GM19468 (cell line): ENCODE results near the gene TMEM134.

Experiments used
- ATAC-seq: cut with Tn5 transposase; IDR thresholded peaks from one replicate; pipeline ENCODE4 v1.9.1; 2021; ENCODE audit warnings: mild to moderate bottlenecking, moderate library complexity, moderate number of reproducible peaks; ENCODE audit not compliant: unreplicated experiment; ENCODE audit errors: extremely low read depth

Gene TMEM134

GRCh38 chr11:67500831-67501715 lies 32.0 kb upstream of the TMEM134 start:
- ATAC-seq, result no peak

GRCh38 chr11:67500484-67500821 lies 31.4 kb upstream of the TMEM134 start:
- no peak for ATAC-seq

- no peak for ATAC-seq
Measured at GRCh38 chr11:67499808-67500483, 30.9 kb upstream of the TMEM134 start.

GRCh38 chr11:67498544-67498972 lies 29.5 kb upstream of the TMEM134 start:
- ATAC-seq, result no peak

GRCh38 chr11:67497656-67498291 lies 28.7 kb upstream of the TMEM134 start:
- ATAC-seq, result no peak

- no peak for ATAC-seq
Measured at GRCh38 chr11:67496113-67496512, 27.1 kb upstream of the TMEM134 start.

- no peak for ATAC-seq
Measured at GRCh38 chr11:67495234-67496005, 26.4 kb upstream of the TMEM134 start.

- ATAC-seq, result no peak
Measured at GRCh38 chr11:67494371-67495233, 25.6 kb upstream of the TMEM134 start.

GRCh38 chr11:67493548-67494370 lies 24.7 kb upstream of the TMEM134 start:
- ATAC-seq, result no peak

- no peak for ATAC-seq
Measured at GRCh38 chr11:67492801-67493547, 23.9 kb upstream of the TMEM134 start.

GRCh38 chr11:67492069-67492727 lies 23.1 kb upstream of the TMEM134 start:
- ATAC-seq, result no peak

- no peak for ATAC-seq
Measured at GRCh38 chr11:67491276-67492068, 22.4 kb upstream of the TMEM134 start.

- ATAC-seq, result no peak
Measured at GRCh38 chr11:67490727-67491065, 21.6 kb upstream of the TMEM134 start.

GRCh38 chr11:67489885-67490726 lies 21.1 kb upstream of the TMEM134 start:
- ATAC-seq, result no peak

GRCh38 chr11:67489203-67489884 lies 20.3 kb upstream of the TMEM134 start:
- no peak for ATAC-seq
